T-helper 1 cell treated with Interleukin-12 subunit alpha and Interleukin-12 subunit beta and Interleukin-4 antibody, amounts not matched to agents 30 μg/mL and 1 μg/mL, for 36 hours (primary cell): Measurements from ENCODE around the gene RNF41.

ENCODE experiments used
- H3K27ac Mint-ChIP-seq: one replicate; pipeline ENCODE4 v1.8.0; 2021; ENCODE audit warnings: mild to moderate bottlenecking, mixed read lengths
- H3K27me3 Mint-ChIP-seq: one replicate; pipeline ENCODE4 v1.8.0; 2021; ENCODE audit warnings: low read depth, mixed read lengths
- H3K36me3 Mint-ChIP-seq: one replicate; pipeline ENCODE4 v1.8.0; 2021; ENCODE audit warnings: low read depth, mixed read lengths
- H3K4me1 Mint-ChIP-seq: one replicate; pipeline ENCODE4 v1.8.0; 2021; ENCODE audit warnings: low read depth, mixed read lengths
- H3K4me3 Mint-ChIP-seq: one replicate; pipeline ENCODE4 v1.8.0; 2021; ENCODE audit warnings: mild to moderate bottlenecking, moderate library complexity, mixed read lengths
- H3K9me3 Mint-ChIP-seq: one replicate; pipeline ENCODE4 v1.8.0; 2021; ENCODE audit warnings: mixed read lengths

RNF41 gene

DNA sequence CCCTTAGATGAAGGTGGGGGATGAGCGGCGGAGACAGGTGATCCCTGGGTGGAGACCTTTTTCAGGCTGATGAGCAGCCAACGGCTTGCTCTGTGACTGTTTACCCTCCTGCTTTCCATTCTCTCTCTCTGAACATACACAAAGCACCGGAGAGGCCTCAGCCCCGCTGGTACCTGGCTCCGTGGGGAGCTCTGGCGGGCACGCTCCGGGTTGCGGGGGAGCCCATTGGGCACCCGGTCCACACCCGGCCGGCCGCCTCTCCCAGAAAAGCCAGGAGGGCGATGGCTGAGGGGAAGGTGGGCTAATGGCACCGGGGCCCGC is 33.0 kb downstream of the RNF41 start:
- Mint-ChIP-seq H3K9me3 (no peaks in the 10 kb centered on the region), H3K27me3 (no peaks in the 10 kb centered on the region), H3K4me1 (peaks cover 46% of the 10 kb centered on the region), H3K4me3 (peak overlapping the region; percentile 92), H3K27ac (peak overlapping the region; percentile 74), H3K36me3 (peaks cover 26% of the 10 kb centered on the region)

DNA sequence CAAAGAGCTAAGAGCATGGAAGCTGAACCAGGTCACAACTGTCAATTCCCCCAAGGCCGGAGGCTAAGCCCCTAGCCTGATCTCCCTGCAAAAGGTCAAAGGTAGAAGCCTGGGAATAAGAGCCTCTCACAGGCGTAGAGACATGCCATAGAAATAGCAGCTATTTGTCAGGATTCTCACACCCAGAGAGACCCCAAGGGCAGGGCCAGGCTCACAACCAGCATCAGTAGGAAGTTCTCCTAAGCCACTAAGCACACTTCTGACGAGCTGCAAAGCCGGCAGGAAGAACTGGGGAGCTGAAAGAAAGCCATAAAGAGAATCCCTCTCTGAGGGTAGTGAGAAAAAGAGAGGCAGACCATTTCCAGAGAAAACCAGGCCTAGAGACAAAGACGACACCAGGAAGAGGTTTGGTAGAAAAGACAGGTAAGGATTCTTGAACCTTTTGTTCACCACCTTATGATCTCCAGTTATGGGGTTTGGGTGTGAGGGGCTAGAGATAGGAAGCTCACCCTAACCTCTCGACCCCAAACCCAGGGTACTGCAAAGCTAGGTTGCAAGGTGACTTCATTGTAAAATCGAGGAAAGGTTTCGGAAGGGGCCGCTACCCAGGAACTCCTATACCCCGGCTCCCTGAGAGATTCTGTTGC is 33.5 kb downstream of the RNF41 start:
- no peaks in the 10 kb centered on the region for H3K27me3 Mint-ChIP-seq
- H3K9me3 Mint-ChIP-seq = no peaks in the 10 kb centered on the region
- H3K4me3 Mint-ChIP-seq = peak overlapping the region; percentile 92
- peaks cover 42% of the 10 kb centered on the region for H3K4me1 Mint-ChIP-seq
- H3K27ac Mint-ChIP-seq = peak overlapping the region; percentile 74
- peaks cover 27% of the 10 kb centered on the region for H3K36me3 Mint-ChIP-seq

DNA sequence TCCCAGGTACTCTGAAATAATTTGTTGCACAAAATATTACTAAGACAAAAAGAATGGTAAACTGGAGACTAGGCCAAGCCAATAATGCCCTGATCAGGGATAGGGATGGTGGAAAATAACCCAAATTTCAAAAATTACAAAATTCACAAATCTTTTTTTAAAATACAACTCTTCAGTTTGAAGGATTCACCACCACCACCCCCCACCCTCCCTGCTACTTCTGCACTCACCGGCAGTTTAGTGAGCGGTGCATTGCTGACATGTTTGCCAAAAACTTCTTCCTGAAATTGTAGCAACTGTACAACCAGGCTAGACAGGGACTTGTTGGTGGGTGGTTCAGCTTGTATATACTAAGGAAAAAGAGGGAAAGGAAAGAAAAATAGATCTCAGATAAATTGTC is 34.8 kb downstream of the RNF41 start:
- H3K4me3 Mint-ChIP-seq = peak overlapping the region; percentile 42
- peaks cover 33% of the 10 kb centered on the region for H3K4me1 Mint-ChIP-seq

DNA sequence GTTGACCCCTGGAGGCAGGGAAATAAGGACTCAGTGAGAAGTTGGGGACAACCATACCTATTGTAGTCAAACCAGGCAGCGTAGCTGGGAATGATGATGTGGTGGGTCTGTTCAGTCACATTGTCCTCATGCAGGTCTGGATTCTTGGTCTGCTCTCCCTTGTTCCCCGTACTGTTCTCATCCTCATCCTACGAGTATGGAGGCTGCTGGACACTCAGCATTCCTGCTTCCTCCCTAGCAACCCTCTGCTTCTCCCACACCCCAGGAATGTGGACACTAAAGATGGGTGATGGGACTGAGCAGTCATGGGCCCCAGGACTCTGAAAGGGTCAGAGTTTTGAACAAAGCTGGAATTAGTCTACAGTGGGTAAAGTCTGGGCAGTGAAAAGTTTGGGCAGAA is 43.4 kb downstream of the RNF41 start:
- H3K27ac Mint-ChIP-seq = no peak overlapping the region
- no peaks in the 10 kb centered on the region for H3K27me3 Mint-ChIP-seq
- no peaks in the 10 kb centered on the region for H3K9me3 Mint-ChIP-seq
- peaks cover 2% of the 10 kb centered on the region for H3K4me1 Mint-ChIP-seq
- peaks cover 61% of the 10 kb centered on the region for H3K36me3 Mint-ChIP-seq
- H3K4me3 Mint-ChIP-seq = no peak overlapping the region

More for the DNA sequence above, 34.8 kb downstream of the RNF41 start:
- H3K27me3 Mint-ChIP-seq = no peaks in the 10 kb centered on the region
- H3K9me3 Mint-ChIP-seq = no peaks in the 10 kb centered on the region
- peaks cover 27% of the 10 kb centered on the region for H3K36me3 Mint-ChIP-seq
- no peak overlapping the region for H3K27ac Mint-ChIP-seq

DNA sequence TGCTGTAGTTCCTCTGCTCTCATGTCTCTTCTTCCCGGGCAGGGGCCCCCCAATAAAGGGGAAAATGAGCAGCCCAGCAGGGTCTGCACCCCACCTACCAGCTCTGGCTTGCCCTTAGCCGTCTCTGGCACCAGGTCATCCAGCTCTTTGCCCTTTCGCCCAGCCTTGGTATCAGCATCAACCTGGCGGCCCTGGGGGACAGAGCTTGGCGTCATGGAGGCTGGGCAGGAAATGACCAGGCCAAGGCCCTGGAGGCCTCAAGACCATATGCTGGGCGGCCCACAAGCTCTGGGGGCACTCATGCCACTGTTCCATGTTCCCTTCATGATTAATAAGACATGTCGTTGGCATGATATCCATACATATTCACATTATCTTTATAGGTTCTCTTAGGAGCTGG is 48.9 kb downstream of the RNF41 start:
- no peak overlapping the region for H3K4me3 Mint-ChIP-seq
- H3K27me3 Mint-ChIP-seq = no peaks in the 10 kb centered on the region
- H3K4me1 Mint-ChIP-seq = peaks cover 2% of the 10 kb centered on the region
- H3K36me3 Mint-ChIP-seq = peaks cover 64% of the 10 kb centered on the region
- H3K9me3 Mint-ChIP-seq = no peaks in the 10 kb centered on the region
- no peak overlapping the region for H3K27ac Mint-ChIP-seq

DNA sequence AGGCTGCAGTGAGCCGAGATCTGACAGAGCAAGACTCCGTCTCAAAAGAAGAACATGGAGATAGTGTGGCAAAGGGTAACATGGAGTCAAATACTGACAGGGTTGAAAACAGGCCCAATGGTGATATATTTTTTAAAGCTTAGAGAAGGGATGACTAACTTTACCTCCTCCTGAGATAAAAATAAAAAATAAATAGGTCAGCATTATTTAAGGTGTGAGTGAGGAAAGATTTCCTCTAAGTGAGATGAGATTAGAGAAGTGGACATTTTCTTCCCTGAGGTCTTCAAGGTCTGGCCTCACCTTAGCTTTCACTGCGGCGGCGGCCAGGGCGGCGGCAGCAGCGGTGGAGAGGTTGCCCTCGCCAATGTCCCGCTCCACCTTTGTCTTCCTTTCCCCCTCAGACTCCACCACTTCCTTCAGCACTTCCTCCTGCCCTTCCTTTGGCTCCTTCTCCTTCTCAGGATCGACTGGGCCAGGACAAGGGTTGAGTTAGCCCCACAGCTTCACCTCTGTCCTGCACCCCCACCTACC is 52.4 kb downstream of the RNF41 start:
- H3K27me3 Mint-ChIP-seq = no peaks in the 10 kb centered on the region
- peaks cover 53% of the 10 kb centered on the region for H3K36me3 Mint-ChIP-seq
- no peaks in the 10 kb centered on the region for H3K9me3 Mint-ChIP-seq
- peaks cover 2% of the 10 kb centered on the region for H3K4me1 Mint-ChIP-seq
- no peak overlapping the region for H3K4me3 Mint-ChIP-seq
- H3K27ac Mint-ChIP-seq = no peak overlapping the region

DNA sequence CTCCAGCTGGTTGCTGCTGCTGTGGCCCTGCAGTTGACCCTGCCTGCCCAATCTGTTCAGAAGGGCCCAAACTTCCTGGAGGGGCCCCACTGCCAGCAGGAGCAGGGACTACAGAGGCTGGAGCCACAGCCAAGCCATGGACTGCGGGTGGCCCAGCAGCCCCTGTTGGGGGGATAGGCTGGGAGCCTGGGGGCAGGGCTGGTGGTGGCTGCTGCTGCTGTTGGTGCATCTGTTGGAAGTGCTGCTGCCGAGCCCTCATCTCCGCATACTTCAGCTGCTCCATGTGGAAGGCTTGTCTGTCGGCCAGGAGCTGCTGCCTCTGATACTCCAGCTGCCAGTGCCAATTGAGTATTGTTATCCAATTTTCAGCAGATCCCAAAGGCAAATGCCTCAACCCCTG is 56.4 kb downstream of the RNF41 start:
- no peaks in the 10 kb centered on the region for H3K9me3 Mint-ChIP-seq
- no peak overlapping the region for H3K27ac Mint-ChIP-seq
- H3K4me3 Mint-ChIP-seq = no peak overlapping the region
- H3K4me1 Mint-ChIP-seq = peaks cover 21% of the 10 kb centered on the region
- H3K36me3 Mint-ChIP-seq = peaks cover 62% of the 10 kb centered on the region
- no peaks in the 10 kb centered on the region for H3K27me3 Mint-ChIP-seq

DNA sequence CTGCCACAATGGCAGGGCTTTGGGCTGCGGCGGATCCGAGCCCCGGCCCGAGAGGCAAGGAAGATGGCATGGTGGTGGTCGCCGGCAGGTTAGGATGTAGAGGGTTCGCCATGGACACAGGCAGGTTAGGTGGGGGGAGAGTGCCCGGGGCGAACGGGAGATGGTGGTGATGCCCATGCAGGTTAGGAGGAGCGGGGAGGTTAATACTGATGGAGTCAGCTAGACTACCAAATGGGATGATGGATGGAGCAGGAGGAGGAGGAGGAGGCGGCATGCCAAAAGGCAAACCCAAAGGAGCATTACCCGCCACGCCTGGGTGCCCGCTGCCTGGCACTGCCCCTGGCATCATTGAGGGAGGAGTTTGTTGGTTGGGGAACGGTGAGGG is 57.4 kb downstream of the RNF41 start:
- no peak overlapping the region for H3K4me3 Mint-ChIP-seq
- H3K36me3 Mint-ChIP-seq = peaks cover 63% of the 10 kb centered on the region
- no peak overlapping the region for H3K27ac Mint-ChIP-seq
- no peaks in the 10 kb centered on the region for H3K27me3 Mint-ChIP-seq
- no peaks in the 10 kb centered on the region for H3K9me3 Mint-ChIP-seq
- peaks cover 28% of the 10 kb centered on the region for H3K4me1 Mint-ChIP-seq

DNA sequence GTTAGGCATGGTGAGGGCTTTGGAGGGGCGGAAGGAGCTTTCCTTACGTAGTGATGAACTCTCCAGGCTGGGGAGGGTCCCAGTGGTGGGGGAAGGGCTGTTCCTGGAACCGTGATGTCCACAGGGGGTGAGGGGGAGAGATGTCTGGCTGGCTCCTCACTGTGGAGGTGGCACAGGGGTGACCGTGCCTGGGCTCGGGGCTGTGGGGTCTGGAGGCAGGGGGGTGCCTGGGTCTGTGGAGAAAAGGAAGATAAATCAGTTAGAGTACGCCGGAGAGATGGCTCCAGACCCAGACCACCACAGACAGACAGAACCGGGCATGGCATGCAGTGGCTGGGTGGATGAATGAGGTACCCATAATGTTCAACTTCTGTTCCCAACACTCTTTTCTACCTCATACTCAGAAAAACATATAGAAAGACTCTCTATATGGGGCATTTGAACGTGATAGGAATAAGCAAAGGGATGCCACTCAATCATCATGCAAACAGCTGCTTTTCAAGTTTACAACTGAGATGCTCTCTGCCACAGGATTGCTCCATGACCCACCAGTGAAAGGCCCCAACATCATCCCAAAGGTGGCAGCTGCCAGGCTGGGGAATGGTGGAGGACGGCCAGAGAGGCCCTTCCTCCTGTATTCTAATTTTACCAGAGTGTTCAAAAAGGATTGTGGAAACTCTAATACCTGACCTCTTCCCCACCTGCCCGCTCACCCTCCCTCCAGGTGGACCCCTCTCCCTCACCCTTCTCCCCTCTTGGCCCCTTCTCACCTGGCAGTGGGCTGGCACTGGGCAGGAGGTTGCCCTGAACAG is 58.0 kb downstream of the RNF41 start:
- Mint-ChIP-seq H3K36me3 (peaks cover 67% of the 10 kb centered on the region), H3K4me3 (no peak overlapping the region)

DNA sequence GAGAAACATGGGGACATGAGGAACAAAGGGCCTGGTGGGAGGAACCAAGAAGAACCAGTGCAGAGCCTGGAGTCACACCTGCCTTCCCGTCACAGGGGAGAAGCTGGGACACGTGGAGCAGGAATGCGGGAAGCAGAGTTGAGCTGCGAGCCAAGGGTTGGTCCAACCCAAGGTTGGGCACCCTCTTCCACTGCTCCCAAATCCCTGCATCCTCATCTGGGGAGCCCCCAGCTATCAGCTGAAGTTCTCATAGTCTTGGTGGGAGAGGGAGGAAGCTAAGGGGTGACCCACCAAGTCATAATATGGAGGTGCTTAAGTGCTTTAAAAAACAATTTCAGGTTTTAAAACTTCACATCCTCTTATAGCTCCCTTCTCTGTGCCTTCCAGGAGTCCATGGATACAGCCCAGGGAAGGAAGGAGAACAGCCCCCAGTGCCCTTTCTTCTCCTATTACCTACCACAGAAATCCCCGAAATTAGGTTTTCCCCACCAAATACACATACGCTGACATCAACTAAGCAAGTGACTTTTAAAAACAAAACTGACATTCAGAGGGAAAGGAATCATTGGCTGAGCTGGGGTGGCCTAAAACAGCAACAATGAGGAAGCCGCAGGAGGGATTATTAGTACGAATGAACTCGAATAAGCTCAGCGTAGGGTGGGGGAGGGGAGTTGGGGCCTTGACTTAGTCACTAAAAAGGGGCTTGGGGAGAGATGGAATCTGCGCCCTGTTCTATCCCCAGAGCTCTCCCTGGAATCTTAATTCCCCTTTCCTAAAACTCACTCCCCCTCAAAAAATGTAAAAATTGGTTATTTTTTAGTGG is 59.0 kb downstream of the RNF41 start:
- Mint-ChIP-seq H3K4me1 (peaks cover 31% of the 10 kb centered on the region), H3K4me3 (no peak overlapping the region), H3K27ac (peak overlapping the region; percentile 36), H3K27me3 (no peaks in the 10 kb centered on the region), H3K36me3 (peaks cover 66% of the 10 kb centered on the region), H3K9me3 (no peaks in the 10 kb centered on the region)

More for the DNA sequence above, 58.0 kb downstream of the RNF41 start:
- Mint-ChIP-seq H3K9me3 (no peaks in the 10 kb centered on the region), H3K4me1 (peaks cover 31% of the 10 kb centered on the region), H3K27me3 (no peaks in the 10 kb centered on the region), H3K27ac (no peak overlapping the region)

DNA sequence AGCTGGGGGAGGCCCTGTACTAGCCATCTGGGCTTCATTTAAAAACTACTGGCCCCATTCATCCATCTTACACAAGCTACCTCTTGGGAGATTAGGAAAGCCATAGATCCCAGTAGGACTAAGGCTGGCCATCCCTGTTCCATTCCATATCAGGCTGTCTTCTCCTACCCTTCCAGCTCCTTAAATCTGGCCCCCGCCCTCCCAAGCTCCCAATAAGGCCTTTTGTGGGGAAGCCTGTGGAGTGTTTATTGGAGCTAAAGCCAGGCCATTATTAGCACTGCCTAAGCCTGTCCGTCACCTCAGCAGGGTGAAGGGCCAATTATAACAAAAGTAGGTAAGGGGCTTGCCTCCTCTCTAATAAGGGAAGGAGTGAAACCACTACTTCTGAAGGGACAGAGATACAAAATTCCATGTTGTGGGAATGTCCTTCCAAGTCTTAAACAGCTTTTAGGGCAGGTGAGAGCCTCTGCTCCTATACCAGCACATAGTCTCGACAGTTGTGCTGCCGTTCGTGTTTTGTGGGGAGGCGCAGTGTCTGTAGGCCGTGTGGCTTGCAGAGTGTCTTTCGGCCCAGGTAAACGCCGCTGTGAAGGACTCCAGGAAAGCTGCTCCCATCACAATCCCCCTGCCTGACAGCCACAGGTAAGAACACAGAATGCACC is 59.9 kb downstream of the RNF41 start:
- Mint-ChIP-seq H3K27ac (peak overlapping the region; percentile 79), H3K4me3 (peak overlapping the region; percentile 59), H3K4me1 (peaks cover 35% of the 10 kb centered on the region), H3K27me3 (no peaks in the 10 kb centered on the region), H3K36me3 (peaks cover 64% of the 10 kb centered on the region), H3K9me3 (no peaks in the 10 kb centered on the region)

DNA sequence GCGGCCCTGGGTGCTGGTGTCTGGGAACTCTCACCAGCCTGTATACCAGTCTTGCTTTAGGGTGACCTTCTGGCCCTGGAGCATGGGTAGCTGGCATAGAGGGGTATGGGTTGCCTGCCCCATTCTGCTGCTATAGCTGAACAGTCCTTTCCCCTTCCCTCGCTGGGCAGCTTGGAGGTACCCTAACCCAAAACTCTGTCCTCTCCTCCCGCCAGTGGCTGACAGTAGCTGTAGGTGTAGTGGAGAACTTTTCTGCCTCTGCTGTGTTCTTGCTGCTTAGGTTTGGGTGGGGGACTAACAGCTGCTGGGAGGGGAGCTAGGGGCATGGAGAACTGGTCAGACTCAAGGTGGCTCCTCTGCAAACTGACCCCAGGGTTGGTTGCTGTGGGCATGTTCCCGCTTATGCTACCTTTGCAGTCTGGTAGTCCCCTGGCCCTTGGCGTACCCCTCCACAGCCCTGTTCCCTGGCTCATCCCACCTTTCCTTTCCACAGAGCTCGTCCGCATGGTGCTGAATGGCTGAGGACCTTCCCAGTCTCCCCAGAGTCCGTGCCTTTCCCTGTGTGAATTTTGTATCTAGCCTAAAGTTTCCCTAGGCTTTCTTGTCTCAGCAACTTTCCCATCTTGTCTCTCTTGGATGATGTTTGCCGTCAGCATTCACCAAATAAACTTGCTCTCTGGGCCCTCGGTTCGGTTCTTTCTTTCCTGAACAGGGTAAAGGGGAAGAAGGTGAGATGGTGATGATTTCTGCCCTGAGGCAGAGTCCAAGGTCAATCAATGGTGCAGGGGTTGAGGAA is 60.6 kb downstream of the RNF41 start:
- peaks cover 35% of the 10 kb centered on the region for H3K4me1 Mint-ChIP-seq

DNA sequence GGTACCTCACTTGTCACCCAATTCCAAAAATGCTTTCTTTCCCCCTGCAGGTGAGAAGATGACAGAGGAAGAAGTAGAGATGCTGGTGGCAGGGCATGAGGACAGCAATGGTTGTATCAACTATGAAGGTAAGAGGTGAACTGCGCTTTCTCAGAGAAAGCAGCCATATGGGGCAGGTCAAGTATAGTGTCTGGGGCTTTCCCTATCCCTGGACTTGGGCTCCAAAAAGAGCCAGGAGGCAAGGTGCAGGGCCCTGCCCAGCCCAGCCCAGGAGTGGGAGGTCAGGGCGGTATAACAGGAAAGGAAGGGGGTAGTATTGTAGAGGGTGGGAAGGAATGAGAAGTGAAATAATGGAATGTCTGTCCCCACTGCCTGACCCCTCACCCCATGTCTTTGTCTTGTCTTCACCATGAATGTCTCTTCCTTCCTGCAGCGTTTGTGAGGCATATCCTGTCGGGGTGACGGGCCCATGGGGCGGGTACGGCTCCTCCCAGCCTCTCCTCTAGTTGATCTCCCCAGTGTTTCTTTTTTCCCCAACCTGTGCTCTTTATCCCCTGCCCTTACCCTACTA is 61.4 kb downstream of the RNF41 start:
- Mint-ChIP-seq H3K27ac (peak overlapping the region; percentile 99), H3K27me3 (no peaks in the 10 kb centered on the region), H3K4me3 (peak overlapping the region; percentile 99), H3K36me3 (peaks cover 62% of the 10 kb centered on the region), H3K9me3 (no peaks in the 10 kb centered on the region), H3K4me1 (peaks cover 38% of the 10 kb centered on the region)

More for the DNA sequence above, 60.6 kb downstream of the RNF41 start:
- Mint-ChIP-seq H3K4me3 (peak overlapping the region; percentile 99), H3K36me3 (peaks cover 64% of the 10 kb centered on the region), H3K27me3 (no peaks in the 10 kb centered on the region), H3K9me3 (no peaks in the 10 kb centered on the region), H3K27ac (peak overlapping the region; percentile 99)
